Upper lobe of left lung (tissue), 6 donors: ENCODE results near the gene UBN1. TPM values are rescaled to one million over a fixed set of nuclear protein-coding genes. Genes with fewer than 3 reads are reported as not detected.

ENCODE experiments used
- ATAC-seq, 2 donors: fragments of 200-7000 bp; cut with Tn5 transposase; one replicate each; pipeline ENCODE4 v1.9.1; 2022; ENCODE audit warnings: mild to moderate bottlenecking in 2 of 2, moderate library complexity in 2 of 2; ENCODE audit not compliant: low FRiP score in 2 of 2
- DNase-seq, 2 donors: peaks; one replicate each; pipeline ENCODE4 v3.0.0-alpha.2; 2019 to 2020
- H3K27ac ChIP-seq, 4 donors: fragments of 200-600 bp; sonication (generic); one replicate each; pipeline ENCODE4 v1.5.1; 2016 to 2019
- H3K27me3 ChIP-seq, 4 donors: fragments of 200-600 bp; sonication (generic); one replicate each; pipeline ENCODE4 v1.5.1; 2017 to 2019
- H3K36me3 ChIP-seq, 4 donors: fragments of 200-600 bp; sonication (generic); one replicate each; pipeline ENCODE4 v1.5.1; 2016 to 2019
- H3K4me1 ChIP-seq, 4 donors: fragments of 200-600 bp; sonication (generic); one replicate each; pipeline ENCODE4 v1.5.1; 2018 to 2019
- H3K4me3 ChIP-seq, 4 donors: fragments of 200-600 bp; sonication (generic); one replicate each; pipeline ENCODE4 v1.5.1; 2017 to 2019; ENCODE audit warnings: mild to moderate bottlenecking in 2 of 4, moderate library complexity in 1 of 4
- H3K9me3 ChIP-seq, 4 donors: fragments of 200-600 bp; sonication (generic); one replicate each; pipeline ENCODE4 v1.5.1; 2018 to 2019
- EP300 ChIP-seq, 4 donors: sonication (generic); formaldehyde crosslinking; IDR thresholded peaks; one replicate each; pipeline ENCODE4 v1.5.1; 2017; ENCODE audit warnings: antibody characterized with exemption in 4 of 4, control low read depth in 2 of 4
- POLR2A ChIP-seq, 4 donors: fragments of 450-650 bp; IDR thresholded peaks; one replicate each; pipeline ENCODE4 v1.5.1; 2016 to 2017; ENCODE audit warnings: antibody characterized with exemption in 4 of 4, mild to moderate bottlenecking in 2 of 4
- POLR2AphosphoS5 ChIP-seq, 2 donors: sonication (generic); formaldehyde crosslinking; IDR thresholded peaks; one replicate each; pipeline ENCODE4 v1.5.1; 2017; ENCODE audit warnings: antibody characterized with exemption in 2 of 2
- WGBS, 2 donors: methylation state at CpG; one replicate each; pipeline ENCODE4 v1.1.5; 2017 to 2018; 5-methylcytosine and 5-hydroxymethylcytosine counted together
- total RNA-seq, 6 donors: library from RNA; depleted of rRNA in 4 of 6; stranded (reverse); fragments of >200 nt in 4 of 6; gene quantifications; one replicate each; pipeline versions ENCODE4 v1.1.0 to v1.2.1, GENCODE V29; 2016 to 2021
- TF ChIP-seq, protein P1 (sequence below), 6 experiments: fragments of 450-650 bp in 4 of 6; fragments of 200-600 bp in 2 of 6; sonication (generic) in 2 of 6; IDR thresholded peaks; one replicate each; pipeline ENCODE4 v1.5.1; 2016 to 2019; ENCODE audit warnings: antibody characterized with exemption in 6 of 6
- donor health status: DM: no; HTN: no; CAD: no; lungs with moderate emphysema.
- donor health status: DM: no; HTN: yes; CAD: no; lungs with severe emphysema.

The UBN1 gene
- total RNA-seq, 6 donors from 2014 or later, result 35.7 to 49.2 (median 38.8) TPM

DNA sequence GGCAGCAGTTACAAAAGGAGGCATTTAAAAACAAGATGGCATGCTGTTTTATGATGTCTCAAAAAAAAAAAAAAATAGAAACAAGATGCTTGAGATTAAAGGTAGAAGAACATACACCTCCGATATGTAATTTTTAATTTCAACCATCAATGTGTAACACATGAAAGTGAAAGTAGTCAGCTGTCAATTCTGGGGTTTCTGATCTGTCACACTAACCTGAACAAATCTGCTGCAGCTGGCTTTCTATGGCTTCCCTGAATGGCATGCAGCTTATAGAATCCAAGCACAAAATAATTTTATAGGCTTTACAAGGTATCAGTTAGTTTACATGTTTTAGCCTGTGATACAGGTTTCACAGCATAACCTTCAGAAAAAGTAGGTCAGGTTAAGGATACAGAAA is 13.7 kb upstream of the UBN1 start:
- Histone ChIP-seq H3K27me3 (no peaks in the 10 kb centered on the region), H3K4me3 (no peak overlapping the region), H3K9me3 (no peaks in the 10 kb centered on the region), H3K27ac (no peak overlapping the region), H3K36me3 (peaks cover 33 to 97% (median 73%) of the 10 kb centered on the region in 4 donors), H3K4me1 (no peaks in the 10 kb centered on the region)
- 87 to 100% methylated on average over 1 of the region's 1 CpG for WGBS, 2 donors
- no peak for ATAC-seq
- TF ChIP-seq EP300 (IDR thresholded peaks at IDR 0.05) (no peak), POLR2AphosphoS5 (IDR thresholded peaks at IDR 0.05) (no peak), POLR2A (IDR thresholded peaks at IDR 0.05) (no peak)
- TF ChIP-seq, protein P1, sequence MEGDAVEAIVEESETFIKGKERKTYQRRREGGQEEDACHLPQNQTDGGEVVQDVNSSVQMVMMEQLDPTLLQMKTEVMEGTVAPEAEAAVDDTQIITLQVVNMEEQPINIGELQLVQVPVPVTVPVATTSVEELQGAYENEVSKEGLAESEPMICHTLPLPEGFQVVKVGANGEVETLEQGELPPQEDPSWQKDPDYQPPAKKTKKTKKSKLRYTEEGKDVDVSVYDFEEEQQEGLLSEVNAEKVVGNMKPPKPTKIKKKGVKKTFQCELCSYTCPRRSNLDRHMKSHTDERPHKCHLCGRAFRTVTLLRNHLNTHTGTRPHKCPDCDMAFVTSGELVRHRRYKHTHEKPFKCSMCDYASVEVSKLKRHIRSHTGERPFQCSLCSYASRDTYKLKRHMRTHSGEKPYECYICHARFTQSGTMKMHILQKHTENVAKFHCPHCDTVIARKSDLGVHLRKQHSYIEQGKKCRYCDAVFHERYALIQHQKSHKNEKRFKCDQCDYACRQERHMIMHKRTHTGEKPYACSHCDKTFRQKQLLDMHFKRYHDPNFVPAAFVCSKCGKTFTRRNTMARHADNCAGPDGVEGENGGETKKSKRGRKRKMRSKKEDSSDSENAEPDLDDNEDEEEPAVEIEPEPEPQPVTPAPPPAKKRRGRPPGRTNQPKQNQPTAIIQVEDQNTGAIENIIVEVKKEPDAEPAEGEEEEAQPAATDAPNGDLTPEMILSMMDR (IDR thresholded peaks at IDR 0.05), result no peak
- no peak for DNase-seq

DNA sequence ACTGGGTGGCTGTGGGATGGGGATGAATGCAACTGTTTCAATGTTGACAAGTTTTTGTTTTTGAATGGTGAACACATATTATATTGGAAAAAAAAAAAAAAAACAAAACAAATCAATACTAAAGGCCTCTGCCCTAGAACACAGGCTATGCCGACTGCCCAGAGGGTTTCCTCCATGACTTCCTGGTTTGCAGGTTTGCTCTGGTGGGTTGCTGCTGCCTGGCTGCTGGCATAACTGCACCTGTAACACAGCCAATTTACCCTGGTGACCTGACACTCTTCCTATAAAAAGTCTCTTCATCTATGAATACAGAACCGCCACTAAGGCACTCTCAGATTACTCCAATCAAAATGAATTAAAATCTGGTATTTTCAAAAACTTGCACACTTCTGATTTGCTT is 10.6 kb upstream of the UBN1 start:
- ATAC-seq (no peak), DNase-seq (no peak)
- TF ChIP-seq POLR2AphosphoS5 (IDR thresholded peaks at IDR 0.05), result no peak
- TF ChIP-seq, protein P1 (IDR thresholded peaks at IDR 0.05), result no peak
- no peak for TF ChIP-seq EP300 (IDR thresholded peaks at IDR 0.05)
- TF ChIP-seq POLR2A (IDR thresholded peaks at IDR 0.05), result no peak
- no peaks in the 10 kb centered on the region for H3K9me3 ChIP-seq
- H3K4me3 ChIP-seq, result no peak overlapping the region
- 91 to 96% methylated on average over 2 of the region's 2 CpGs for WGBS, 2 donors
- H3K4me1 ChIP-seq, result no peaks in the 10 kb centered on the region
- no peak overlapping the region for H3K27ac ChIP-seq
- peaks cover 29 to 97% (median 70%) of the 10 kb centered on the region in 4 donors for H3K36me3 ChIP-seq
- no peaks in the 10 kb centered on the region for H3K27me3 ChIP-seq

DNA sequence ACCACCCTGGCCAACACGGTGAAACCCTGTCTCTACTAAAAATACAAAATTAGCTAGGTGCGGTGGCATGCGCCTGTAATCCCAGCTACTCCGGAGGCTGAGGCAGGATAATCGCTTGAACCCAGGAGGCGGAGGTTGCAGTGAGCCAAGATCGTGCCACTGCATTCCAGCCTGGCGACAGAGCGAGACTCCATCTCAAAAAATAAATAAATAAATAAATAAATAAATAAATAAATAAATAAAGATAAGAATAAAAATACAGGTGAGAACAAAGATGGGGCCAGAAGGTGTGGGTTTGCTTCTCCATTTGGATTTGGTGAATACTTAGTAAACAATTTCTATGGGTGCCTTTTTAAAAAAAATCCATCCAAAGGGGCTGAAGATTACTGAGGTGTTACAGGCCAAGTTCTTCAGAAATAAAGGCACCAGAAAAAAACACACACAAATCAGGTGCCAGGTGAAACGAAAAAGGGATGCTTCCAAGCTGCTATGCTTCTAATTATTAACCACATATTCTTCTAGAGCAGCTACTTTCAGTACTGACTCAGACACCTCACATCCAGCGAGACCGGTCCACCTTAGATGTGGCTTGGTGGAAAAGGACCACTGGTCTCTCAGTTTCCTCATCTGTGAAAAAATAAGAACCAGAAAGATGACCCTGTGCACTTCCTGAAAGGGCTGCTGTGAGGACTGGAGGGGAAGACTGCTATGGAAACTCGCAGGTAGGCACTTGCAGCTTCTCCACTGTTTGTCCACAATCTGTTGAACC is 9.4 kb upstream of the UBN1 start:
- Histone ChIP-seq H3K36me3 (peaks cover 20 to 97% (median 70%) of the 10 kb centered on the region in 4 donors), H3K4me1 (no peaks in the 10 kb centered on the region), H3K9me3 (no peaks in the 10 kb centered on the region), H3K27ac (no peak overlapping the region), H3K4me3 (no peak overlapping the region), H3K27me3 (no peaks in the 10 kb centered on the region)
- WGBS, 2 donors, result 85 to 92% methylated on average over 13 of the region's 13 CpGs
- TF ChIP-seq, protein P1 (IDR thresholded peaks at IDR 0.05), result no peak
- TF ChIP-seq POLR2A (IDR thresholded peaks at IDR 0.05) (no peak), POLR2AphosphoS5 (IDR thresholded peaks at IDR 0.05) (no peak), EP300 (IDR thresholded peaks at IDR 0.05) (no peak)
- ATAC-seq (no peak), DNase-seq (no peak)

DNA sequence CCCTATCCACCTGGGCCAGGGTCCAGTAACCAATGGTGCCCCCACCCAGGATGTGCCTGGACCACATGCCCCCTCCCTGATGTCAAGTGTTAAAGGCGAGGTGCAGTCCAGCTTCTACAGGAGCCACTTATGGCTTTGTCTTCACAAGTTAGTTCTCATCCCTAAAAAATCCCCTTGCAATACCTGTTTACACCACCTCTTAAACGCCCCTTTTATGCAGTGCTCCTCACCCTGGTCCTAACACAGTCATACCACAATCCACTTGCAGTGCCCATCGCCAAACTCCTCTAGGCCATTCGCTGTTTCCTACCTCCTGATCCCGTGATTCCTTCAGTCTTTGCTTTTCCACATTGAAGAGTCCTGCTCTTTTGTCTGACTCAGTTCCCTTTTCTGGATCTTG is 7.3 kb upstream of the UBN1 start:
- Histone ChIP-seq H3K36me3 (peaks cover 38 to 98% (median 76%) of the 10 kb centered on the region in 4 donors), H3K27ac (no peak overlapping the region), H3K4me1 (peaks cover under 1 to 5% (median 3%) of the 10 kb centered on the region in 4 donors), H3K27me3 (no peaks in the 10 kb centered on the region), H3K4me3 (no peak overlapping the region), H3K9me3 (no peaks in the 10 kb centered on the region)
- ATAC-seq (no peak), DNase-seq (no peak)
- WGBS, 2 donors, result 88 to 93% methylated on average over 5 of the region's 5 CpGs
- TF ChIP-seq, protein P1 (IDR thresholded peaks at IDR 0.05), result no peak
- TF ChIP-seq POLR2A (IDR thresholded peaks at IDR 0.05), result no peak
- TF ChIP-seq EP300 (IDR thresholded peaks at IDR 0.05), result no peak
- no peak for TF ChIP-seq POLR2AphosphoS5 (IDR thresholded peaks at IDR 0.05)

DNA sequence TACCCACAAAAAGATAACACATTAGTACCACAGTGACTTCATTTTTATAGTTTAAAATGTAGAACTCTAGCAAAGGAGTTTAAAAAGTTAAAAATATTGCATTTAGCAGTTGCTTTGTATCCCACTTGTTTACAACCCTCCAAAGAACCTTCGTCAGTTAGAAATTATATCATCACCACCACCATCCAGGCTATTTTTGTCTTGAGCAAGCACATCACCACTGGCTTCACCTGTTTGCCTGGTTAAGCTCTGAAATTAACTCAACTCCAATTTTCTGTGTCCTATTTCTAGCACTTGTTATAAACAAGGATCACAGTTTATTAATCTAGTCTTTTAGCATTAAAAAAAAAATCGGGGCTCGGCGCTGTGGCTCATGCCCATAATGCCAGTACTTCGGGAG is 6.3 kb upstream of the UBN1 start:
- no peak for DNase-seq
- H3K4me1 ChIP-seq, result peaks cover 10 to 15% (median 13%) of the 10 kb centered on the region in 4 donors
- WGBS, 2 donors, result 76 to 78% methylated on average over 5 of the region's 5 CpGs
- peaks cover 37 to 90% (median 78%) of the 10 kb centered on the region in 4 donors for H3K36me3 ChIP-seq
- no peak overlapping the region for H3K27ac ChIP-seq
- no peak overlapping the region for H3K4me3 ChIP-seq
- H3K9me3 ChIP-seq, result no peaks in the 10 kb centered on the region
- no peaks in the 10 kb centered on the region for H3K27me3 ChIP-seq
- no peak for TF ChIP-seq EP300 (IDR thresholded peaks at IDR 0.05)
- no peak for TF ChIP-seq POLR2AphosphoS5 (IDR thresholded peaks at IDR 0.05)
- TF ChIP-seq, protein P1 (IDR thresholded peaks at IDR 0.05), result no peak
- TF ChIP-seq POLR2A (IDR thresholded peaks at IDR 0.05), result no peak
- no peak for ATAC-seq
